Endothelial cell of umbilical vein (primary cell): ENCODE measurements around the gene FAM3D.

ENCODE experiments used
- CTCF ChIP-seq, 2 donors: IDR thresholded peaks; 1 replicate in 1 of 2; 2 replicates in 1 of 2; pipeline ENCODE4 v1.5.1; 2011; ENCODE audit warnings: low read length in 2 of 2, mild to moderate bottlenecking in 2 of 2, moderate library complexity in 2 of 2, control low read depth in 1 of 2, inconsistent platforms in 1 of 2, low read depth in 1 of 2; ENCODE audit not compliant: insufficient read depth in 1 of 2; ENCODE audit errors: extremely low read depth in 1 of 2
- JUN ChIP-seq: IDR thresholded peaks from 2 replicates; pipeline ENCODE4 v1.6.1; 2011; ENCODE audit warnings: borderline replicate concordance, low read depth; ENCODE audit not compliant: insufficient read length, insufficient read depth
- POLR2A ChIP-seq: IDR thresholded peaks from 2 replicates; pipeline ENCODE4 v1.6.1; 2012; ENCODE audit warnings: low read depth, mild to moderate bottlenecking, control low read depth, low read length

- TF ChIP-seq CTCF (IDR thresholded peaks at IDR 0.05; ENCODE audit: extremely low read depth in 1 of 2, insufficient read depth in 1 of 2, low read depth in 1 of 2, low read length in 2 of 2) (no peak), JUN (no peak), POLR2A (no peak)
These were observed 8.1 kb downstream of the FAM3D start for GRCh38 chr3:58658508-58658907.
